Loucy (cell line): ENCODE results near the gene TNFSF9.
"Not testable (repeated sequence)": the region's sequence is repeated elsewhere in the genome, so short reads cannot be mapped to it uniquely, and the experiment has no call there.

Experiments used
- H2AFZ ChIP-seq: fragments of 200-600 bp; sonication (generic); 2 replicates; pipeline ENCODE4 v1.6.0; 2016; ENCODE audit warnings: antibody characterized with exemption, mild to moderate bottlenecking, low read length, moderate library complexity
- H3F3A ChIP-seq: fragments of 200-600 bp; 2 replicates; pipeline ENCODE4 v1.6.0; 2016; ENCODE audit warnings: antibody characterized with exemption, low read depth, mild to moderate bottlenecking
- H3K27me3 ChIP-seq: fragments of 200-600 bp; sonication (generic); 2 replicates; pipeline ENCODE4 v1.6.1; 2014; ENCODE audit warnings: low read length, mild to moderate bottlenecking; ENCODE audit not compliant: insufficient read depth, poor library complexity, severe bottlenecking
- H3K36me3 ChIP-seq: fragments of 200-600 bp; sonication (generic); 2 replicates; pipeline ENCODE4 v1.6.1; 2016; ENCODE audit warnings: low read length; ENCODE audit not compliant: insufficient read depth
- H3K4me1 ChIP-seq: fragments of 200-600 bp; sonication (generic); 2 replicates; pipeline ENCODE4 v1.5.1; 2014; ENCODE audit warnings: low read length, mild to moderate bottlenecking; ENCODE audit not compliant: insufficient read depth, poor library complexity, severe bottlenecking
- H3K4me2 ChIP-seq: fragments of 200-600 bp; sonication (generic); 2 replicates; pipeline ENCODE4 v1.6.0; 2014; ENCODE audit warnings: antibody characterized with exemption, low read length, low read depth, mild to moderate bottlenecking; ENCODE audit not compliant: poor library complexity, severe bottlenecking
- H3K4me3 ChIP-seq: fragments of 200-600 bp; sonication (generic); 2 replicates; pipeline ENCODE4 v1.5.1; 2014; ENCODE audit warnings: low read length, mild to moderate bottlenecking, mixed read lengths; ENCODE audit not compliant: poor library complexity, severe bottlenecking
- H3K79me2 ChIP-seq: fragments of 200-600 bp; sonication (generic); 2 replicates; pipeline ENCODE4 v1.6.1; 2014; ENCODE audit warnings: low read length; ENCODE audit not compliant: insufficient read depth
- H3K9ac ChIP-seq: fragments of 200-600 bp; sonication (generic); 2 replicates; pipeline ENCODE4 v1.6.0; 2014; ENCODE audit warnings: mild to moderate bottlenecking, low read depth, low read length, moderate library complexity; ENCODE audit not compliant: poor library complexity, severe bottlenecking
- H3K9me2 ChIP-seq: fragments of 200-600 bp; sonication (generic); replicated peaks from 2 replicates; pipeline ENCODE4 v1.6.1; 2016; ENCODE audit warnings: low read depth, low read length, mixed read lengths
- H3K9me3 ChIP-seq: fragments of 200-600 bp; sonication (generic); 2 replicates; pipeline ENCODE4 v1.6.1; 2014; ENCODE audit warnings: mild to moderate bottlenecking, antibody characterized with exemption, low read length, low read depth; ENCODE audit not compliant: insufficient read depth
- H4K20me1 ChIP-seq: fragments of 200-600 bp; sonication (generic); 2 replicates; pipeline ENCODE4 v1.6.0; 2014; ENCODE audit warnings: antibody characterized with exemption, low read length, mild to moderate bottlenecking; ENCODE audit not compliant: insufficient read depth, poor library complexity, severe bottlenecking
- EZH2phosphoT487 ChIP-seq: fragments of 200-600 bp; IDR thresholded peaks from 2 replicates; pipeline ENCODE4 v1.6.1; 2018; ENCODE audit warnings: antibody characterized with exemption, mild to moderate bottlenecking, moderate library complexity, borderline replicate concordance
- TF ChIP-seq, protein P1 (sequence below): fragments of 200-600 bp; sonication (generic); conservative IDR thresholded peaks from 2 replicates; pipeline ENCODE4 v1.5.1; 2014; ENCODE audit warnings: mild to moderate bottlenecking, antibody characterized with exemption, low read length

Gene TNFSF9

DNA sequence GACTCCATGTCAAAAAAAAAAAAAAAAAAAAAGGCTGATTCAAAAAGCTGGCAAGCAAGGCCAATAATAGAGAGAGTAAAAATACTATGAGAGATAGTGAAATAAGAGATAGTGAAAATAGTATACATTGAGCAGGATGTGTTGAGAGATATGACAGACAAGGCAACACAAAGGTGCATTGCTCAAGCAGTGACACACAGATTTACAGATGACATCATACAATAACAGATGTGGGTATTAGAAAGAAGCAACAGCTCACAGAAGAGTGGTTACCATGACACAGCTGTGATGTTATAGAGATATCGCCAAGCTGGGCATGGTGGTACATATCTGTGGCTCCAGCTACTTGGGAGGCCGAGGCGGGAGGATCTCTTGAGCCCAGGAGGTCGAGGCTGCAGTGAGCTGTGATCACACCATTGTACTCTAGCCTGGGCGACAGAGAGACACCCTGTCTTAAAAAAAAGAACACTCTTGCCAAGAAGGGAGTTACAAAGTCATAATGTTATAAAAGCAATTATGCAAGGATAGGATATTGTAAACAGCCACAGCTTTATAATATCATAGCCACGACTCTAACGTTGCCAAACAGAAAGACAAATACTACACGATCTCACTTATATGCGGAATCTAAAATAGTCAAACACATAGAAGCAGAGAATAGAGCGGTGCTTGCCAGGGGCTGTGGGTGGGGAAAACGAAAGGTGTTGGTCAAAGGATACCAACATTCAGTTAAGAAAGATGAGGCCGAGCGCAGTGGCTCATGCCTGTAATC is 10.3 kb downstream of the TNFSF9 start:
- Histone ChIP-seq H3K4me2 (no peak overlapping the region), H3K36me3 (no peaks in the 10 kb centered on the region), H3K9me3 (no peaks in the 10 kb centered on the region), H3K27me3 (no peaks in the 10 kb centered on the region), H3K4me3 (no peak overlapping the region), H3K79me2 (no peaks in the 10 kb centered on the region), H3F3A (peaks cover 3% of the 10 kb centered on the region), H3K9ac (no peak overlapping the region), H3K9me2 (no peaks in the 10 kb centered on the region), H2AFZ (no peak overlapping the region), H3K4me1 (peaks cover 8% of the 10 kb centered on the region), H4K20me1 (no peaks in the 10 kb centered on the region)
- TF ChIP-seq, protein P1, sequence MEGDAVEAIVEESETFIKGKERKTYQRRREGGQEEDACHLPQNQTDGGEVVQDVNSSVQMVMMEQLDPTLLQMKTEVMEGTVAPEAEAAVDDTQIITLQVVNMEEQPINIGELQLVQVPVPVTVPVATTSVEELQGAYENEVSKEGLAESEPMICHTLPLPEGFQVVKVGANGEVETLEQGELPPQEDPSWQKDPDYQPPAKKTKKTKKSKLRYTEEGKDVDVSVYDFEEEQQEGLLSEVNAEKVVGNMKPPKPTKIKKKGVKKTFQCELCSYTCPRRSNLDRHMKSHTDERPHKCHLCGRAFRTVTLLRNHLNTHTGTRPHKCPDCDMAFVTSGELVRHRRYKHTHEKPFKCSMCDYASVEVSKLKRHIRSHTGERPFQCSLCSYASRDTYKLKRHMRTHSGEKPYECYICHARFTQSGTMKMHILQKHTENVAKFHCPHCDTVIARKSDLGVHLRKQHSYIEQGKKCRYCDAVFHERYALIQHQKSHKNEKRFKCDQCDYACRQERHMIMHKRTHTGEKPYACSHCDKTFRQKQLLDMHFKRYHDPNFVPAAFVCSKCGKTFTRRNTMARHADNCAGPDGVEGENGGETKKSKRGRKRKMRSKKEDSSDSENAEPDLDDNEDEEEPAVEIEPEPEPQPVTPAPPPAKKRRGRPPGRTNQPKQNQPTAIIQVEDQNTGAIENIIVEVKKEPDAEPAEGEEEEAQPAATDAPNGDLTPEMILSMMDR = no peak

DNA sequence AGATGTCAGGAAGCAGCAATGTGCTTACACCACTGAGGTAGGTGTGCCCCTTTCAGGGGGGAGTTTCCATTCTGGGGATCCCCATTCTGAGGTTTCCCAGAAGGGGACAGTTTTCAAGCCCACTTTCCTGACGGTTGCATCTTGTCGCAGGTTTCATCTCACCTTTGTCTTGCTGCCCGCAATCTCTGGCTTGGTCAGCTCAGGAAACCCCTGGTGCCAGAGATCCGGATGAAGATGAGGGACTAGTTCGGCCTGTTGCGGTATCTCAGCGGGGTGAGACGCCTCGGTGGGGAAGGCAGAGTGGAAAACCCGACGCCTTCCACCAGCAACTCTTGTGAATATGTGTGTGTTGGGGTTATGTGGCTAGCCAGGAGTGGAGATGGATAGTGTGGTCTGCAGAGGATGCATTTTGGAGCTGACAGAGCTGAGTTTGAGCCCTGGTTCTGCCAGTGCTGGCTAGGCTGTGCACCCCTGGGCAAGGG is 13.1 kb downstream of the TNFSF9 start:
- H3K4me1 ChIP-seq = no peaks in the 10 kb centered on the region
- H3F3A ChIP-seq = no peaks in the 10 kb centered on the region
- H2AFZ ChIP-seq = no peak overlapping the region
- no peak overlapping the region for H3K4me2 ChIP-seq
- no peaks in the 10 kb centered on the region for H3K36me3 ChIP-seq
- H3K9me2 ChIP-seq = no peaks in the 10 kb centered on the region
- H3K79me2 ChIP-seq = no peaks in the 10 kb centered on the region
- H3K4me3 ChIP-seq = no peak overlapping the region
- no peaks in the 10 kb centered on the region for H3K9me3 ChIP-seq
- H3K27me3 ChIP-seq = no peaks in the 10 kb centered on the region
- H4K20me1 ChIP-seq = no peaks in the 10 kb centered on the region
- no peak for TF ChIP-seq EZH2phosphoT487
- TF ChIP-seq, protein P1 = no peak
- no peak overlapping the region for H3K9ac ChIP-seq

DNA sequence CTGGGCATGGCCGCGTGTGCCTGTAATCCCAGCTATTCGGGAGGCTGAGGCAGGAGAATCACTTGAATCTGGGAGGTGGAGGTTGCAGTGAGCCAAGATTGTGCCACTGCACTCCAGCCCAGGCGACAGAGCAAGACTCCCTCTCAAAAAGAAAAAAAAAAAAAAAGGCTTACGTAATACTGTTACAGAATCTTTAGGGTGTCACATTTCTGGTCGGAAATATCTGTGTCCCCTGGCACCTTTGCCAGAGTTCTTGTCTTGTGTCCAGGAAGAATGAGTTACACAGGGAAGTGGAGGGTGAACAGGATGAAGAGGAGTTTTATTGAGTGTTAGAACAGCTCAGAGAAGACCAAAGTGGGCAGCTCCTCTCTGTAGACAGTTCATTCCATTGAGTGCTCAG is 19.9 kb downstream of the TNFSF9 start:
- H3K36me3 ChIP-seq, H3K9me2 ChIP-seq, H3K9ac ChIP-seq, H3K4me2 ChIP-seq, H3K27me3 ChIP-seq, H3K4me1 ChIP-seq, H3K79me2 ChIP-seq, H4K20me1 ChIP-seq, H3K4me3 ChIP-seq, H3K9me3 ChIP-seq, H2AFZ ChIP-seq, H3F3A ChIP-seq: not testable (repeated sequence)

DNA sequence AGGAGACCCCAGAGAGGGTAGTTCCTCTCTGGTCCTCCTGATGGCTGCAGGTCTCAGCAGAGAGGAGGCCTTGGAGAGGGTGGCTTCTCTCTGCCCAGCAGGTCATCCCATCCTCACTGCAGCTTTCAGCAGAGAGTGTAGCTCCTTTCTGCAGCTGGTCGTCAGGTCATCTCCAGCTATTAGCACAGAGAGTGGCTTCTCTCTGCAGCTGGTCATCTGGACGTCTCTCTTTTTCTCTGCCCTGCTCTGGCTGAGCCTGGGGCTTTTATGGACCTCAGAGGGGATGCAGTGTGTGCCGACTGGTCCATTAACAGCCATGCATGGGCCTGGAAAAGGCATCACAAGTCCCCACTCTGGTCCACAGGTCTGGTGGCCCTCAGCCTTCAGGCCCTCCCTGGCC is 20.3 kb downstream of the TNFSF9 start:
- peaks cover 4% of the 10 kb centered on the region for H3K4me1 ChIP-seq
- no peak overlapping the region for H2AFZ ChIP-seq
- no peaks in the 10 kb centered on the region for H3F3A ChIP-seq

More for the DNA sequence above, 20.3 kb downstream of the TNFSF9 start:
- Histone ChIP-seq H3K36me3 (no peaks in the 10 kb centered on the region), H3K27me3 (no peaks in the 10 kb centered on the region), H4K20me1 (no peaks in the 10 kb centered on the region), H3K4me3 (no peak overlapping the region), H3K9ac (no peak overlapping the region), H3K79me2 (no peaks in the 10 kb centered on the region), H3K9me2 (no peaks in the 10 kb centered on the region), H3K4me2 (no peak overlapping the region), H3K9me3 (no peaks in the 10 kb centered on the region)
- no peak for TF ChIP-seq EZH2phosphoT487
- TF ChIP-seq, protein P1 = no peak
